GM19438 (cell line): ENCODE results near the gene CPNE5.

Source experiments
- ATAC-seq: cut with Tn5 transposase; IDR thresholded peaks from one replicate; pipeline ENCODE4 v1.9.1; 2021; ENCODE audit warnings: low read depth; ENCODE audit not compliant: unreplicated experiment

Gene CPNE5

DNA sequence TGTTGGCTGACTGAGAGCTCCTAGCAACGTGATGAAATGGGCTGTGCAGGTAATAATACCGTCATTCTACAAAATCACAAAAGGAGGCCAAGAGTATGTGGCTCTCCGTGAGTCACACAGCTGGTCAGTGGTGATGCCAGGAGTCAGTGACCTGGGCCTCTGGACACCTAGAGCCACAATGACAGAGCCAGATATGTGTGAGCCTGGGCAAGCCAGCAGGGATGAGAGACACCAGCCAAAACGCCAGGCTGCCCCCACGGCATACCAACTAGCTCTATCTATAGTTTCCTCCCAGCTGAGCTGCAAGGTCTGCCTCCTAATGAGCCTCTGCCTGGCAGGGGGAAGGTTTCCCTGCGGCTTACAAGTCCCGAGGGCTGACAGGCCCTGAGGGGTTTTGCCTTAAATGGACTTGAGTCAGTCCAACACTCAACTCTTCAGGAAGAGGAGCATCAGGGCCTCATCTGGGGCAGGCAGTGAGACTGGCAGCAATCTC, 70.0 kb downstream of the CPNE5 start:
- no peak for ATAC-seq

DNA sequence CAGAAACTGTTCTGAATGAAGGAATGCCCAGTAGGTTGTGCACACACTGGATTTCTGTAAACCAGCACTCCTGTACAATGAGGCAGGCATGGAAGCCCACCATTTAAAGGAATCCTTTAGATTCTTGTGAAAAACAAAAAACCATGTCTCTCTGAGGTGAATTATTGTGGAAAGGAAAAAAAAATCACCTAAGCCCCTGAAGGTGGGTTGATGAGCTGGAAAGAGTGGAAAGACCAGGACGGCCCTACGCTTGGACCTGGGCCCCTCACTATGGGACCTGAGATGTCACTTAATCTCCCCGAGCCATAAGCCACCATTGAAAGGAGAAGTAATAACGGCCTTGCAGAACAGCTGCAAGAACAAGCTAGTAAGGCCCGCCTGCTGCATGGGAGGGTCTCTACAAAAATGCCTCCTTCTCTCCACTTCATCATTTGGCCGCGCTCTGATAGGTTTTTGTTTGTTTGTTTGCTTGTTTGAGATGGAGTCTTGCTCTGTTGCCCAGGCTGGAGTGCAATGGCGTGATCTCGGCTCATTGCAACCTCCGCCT, 72.8 kb downstream of the CPNE5 start:
- ATAC-seq = no peak

DNA sequence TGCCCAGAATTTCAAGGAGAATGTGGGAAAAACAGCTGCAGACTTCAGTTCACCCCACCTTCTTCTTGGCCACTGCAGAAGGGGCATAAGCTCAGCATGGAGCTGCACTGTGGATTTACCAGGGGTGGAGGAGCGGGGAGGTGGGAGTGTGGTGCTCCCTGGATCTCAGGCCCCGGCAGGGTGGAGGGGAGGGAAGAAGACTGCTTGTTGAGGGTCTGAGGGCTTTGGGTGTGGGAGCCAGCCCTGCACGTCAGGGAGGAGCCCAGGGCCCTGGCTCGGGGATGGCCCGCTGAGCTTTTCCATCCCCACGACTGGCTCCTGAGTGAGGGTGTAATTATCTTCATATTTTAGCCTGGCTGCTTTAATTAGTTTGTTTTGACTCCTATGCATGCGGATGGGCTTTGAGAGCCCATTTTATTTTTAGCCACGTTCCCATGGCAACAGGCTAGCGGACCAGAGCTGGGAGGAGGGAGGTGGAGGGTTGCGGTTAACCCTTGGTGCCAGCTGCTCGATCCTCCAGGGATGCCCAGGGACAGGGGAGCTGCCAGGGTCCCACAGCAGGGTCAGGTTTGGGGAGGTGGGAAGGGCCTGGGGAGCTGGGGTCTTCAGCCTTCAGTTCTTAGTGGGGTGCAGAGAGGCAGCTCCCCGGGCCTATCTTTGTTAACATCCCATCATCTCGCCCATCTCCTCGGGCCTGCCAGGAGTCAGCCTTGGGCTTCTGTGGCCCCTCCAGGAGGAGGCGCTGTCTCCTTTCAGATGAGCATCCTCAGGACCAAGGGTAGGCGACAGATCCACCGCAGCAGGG, 73.4 kb downstream of the CPNE5 start:
- peak; percentile 58 for ATAC-seq

DNA sequence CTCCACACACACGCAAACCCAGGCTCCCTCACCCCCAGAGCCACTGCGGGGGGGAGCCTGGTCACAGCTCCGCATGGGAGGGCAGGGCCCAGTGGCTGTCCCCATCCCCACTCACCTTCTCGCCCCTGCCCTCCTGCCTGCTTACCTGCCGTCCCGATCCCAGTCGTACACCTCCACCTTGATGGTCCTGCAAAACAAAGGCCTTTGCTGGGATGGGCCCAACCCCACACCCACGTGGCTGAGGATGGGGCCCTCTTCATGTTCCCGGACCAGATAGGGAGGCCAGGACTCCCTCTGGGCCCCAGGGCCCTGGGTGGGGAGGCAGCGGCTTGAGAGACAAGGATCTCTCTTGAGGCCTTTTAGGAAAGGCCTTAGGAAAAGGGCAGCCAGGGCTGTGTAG, 74.1 kb downstream of the CPNE5 start:
- ATAC-seq = no peak

DNA sequence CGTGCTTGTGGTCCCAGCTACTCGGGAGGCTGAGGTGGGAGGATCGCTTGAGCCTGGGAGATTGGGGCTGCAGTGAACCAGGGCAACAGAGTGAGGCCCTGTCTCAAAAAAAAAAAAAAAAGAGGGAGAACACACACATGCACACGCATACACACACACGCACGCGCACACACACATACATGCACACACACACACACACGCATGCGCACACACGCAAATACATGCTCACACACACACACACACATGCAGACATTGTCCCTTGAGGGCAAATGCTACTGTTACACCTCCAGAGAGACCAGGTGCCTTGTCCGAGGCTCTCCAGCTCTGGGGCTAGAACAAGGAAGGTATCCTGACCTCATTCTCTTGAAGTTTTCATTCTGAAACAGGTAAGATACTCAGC, 77.1 kb downstream of the CPNE5 start:
- ATAC-seq = no peak

DNA sequence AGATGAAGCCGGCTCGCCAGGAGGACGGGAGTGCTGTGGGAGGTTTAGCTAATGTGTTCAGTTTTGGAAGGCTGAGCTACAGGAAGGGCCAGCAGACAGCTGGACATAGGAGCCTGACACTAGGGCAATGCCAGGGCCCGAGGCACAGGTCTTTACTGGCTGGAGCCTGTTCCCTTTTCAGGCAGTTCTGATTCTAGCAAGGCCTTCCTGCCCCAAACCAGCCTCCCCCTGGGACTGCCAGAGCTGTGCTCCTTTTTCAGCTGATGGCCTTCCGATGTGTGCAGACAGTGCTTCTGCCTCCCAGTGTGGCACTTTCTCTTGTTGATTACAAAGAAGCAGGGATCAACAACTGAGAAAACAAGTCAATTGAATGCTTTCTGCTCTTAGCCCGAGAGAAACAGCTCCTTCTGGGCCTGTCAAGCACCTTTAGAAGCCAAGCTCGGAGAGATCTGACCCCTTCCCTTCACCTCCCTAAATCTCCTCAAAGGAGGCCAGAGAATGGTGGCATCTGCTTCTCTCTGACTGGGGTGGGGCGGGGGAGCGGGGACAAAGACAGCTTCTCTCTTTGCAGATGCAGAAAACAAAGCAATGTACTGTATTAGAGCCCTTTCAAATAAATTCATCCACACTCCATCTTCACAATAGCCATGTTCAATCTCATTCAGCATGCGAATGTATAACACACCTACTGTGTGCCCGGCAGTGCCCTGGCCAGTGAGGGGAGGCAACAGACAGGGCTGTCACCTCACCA, 78.4 kb downstream of the CPNE5 start:
- ATAC-seq = no peak

DNA sequence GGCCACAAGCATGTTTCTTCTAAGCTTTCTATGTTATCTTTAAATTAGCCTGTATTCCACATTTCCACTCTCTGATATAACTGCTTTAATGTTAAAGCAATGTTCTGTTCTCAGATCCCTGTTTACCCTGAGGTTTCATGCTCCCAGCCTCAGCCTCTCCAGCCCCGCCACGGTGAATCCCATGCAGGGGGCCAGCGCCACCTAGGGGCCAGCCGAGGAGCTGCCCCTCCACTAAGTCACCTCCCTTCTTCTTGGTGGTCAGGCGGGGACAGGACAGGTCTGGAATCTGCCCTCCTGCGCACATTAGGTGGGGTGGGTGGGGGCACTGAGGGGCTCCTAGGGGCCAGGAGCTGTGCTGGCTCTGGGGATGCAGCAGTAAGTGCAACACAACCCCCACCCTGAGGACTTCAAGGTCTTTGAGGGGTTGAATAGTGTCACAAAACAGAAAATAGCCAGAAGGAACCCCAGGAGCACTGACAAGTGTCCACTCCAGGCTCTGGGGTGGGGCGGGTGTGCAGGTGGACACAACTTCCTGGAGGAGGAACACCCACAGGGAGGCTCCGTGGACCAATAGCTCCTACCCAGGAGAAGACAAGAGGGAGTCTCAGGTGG, 80.0 kb downstream of the CPNE5 start:
- ATAC-seq = no peak

DNA sequence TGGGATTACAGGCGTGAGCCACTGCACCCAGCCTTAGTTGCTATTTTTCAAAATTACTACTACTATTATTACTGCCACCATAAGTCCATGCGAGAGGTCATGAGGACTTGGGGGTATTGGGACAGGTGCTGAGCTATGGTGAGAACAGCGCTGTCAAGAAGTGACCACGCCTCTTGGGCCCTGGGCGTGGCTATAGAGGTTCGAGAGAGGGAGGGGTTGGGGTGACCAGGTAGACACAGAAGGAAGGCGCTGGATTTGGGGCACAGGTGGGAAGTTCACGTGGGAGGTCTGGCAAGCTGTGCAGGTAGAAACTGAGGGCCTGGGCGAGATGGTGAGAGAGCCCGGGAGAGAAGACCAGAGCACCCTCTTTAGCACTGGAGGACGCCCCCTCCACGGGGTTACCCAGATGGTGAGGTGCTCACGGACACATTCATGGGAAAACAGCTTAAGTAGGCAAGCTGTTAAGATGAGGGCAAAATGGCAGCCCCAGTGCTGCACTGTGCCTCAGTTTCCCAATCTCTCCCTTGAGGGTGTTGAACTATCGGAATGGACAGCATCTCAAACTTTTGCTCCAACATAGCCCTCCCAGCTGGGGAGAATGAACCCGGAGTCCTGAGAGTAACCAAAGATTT, 80.6 kb downstream of the CPNE5 start:
- no peak for ATAC-seq

DNA sequence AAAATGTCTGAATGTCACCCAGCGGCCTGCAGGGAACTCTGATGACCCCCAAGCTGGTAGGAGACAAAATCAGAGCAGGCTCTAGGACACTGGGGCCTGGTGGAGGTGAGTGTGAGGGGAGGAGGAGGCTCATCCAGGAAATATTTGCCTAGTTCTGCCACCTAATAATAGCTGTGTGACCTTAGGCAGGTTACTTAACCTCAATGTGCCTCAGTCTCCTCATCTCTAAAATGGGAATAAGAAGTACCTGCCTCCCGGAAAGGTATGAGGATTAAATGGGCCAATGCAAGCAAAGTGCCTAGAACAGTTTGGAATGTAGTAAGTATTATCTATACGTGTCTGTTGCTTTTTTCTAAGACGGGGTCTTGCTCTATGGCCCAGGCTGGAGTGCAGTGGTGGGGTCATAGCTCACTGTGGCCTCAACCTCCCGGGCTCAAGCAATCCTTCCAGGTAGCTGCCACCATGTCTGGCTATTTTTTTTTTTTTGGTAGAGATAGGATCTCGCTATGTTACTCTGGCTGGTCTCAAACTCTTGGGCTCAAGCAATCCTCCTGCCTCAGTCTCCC, 81.2 kb downstream of the CPNE5 start:
- ATAC-seq = no peak

DNA sequence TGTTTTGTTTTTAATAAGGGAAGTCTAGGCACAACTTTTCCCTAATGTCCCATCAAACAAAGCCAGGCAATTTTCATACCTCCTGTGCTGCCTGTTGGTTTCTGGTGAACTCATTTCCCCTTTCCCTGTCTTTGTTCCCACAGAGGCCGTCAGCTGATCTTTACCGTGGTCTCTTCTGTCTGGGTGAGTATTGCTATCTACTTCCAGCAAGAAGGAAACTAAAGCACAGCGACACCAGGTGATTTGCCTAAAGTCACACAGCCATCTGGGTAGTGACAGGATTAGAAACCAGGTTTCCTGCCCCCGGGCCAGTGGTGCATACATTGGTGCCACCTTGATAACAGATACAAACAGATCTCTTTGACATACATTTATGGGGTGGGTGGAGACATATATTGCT, 82.0 kb downstream of the CPNE5 start:
- ATAC-seq = no peak

DNA sequence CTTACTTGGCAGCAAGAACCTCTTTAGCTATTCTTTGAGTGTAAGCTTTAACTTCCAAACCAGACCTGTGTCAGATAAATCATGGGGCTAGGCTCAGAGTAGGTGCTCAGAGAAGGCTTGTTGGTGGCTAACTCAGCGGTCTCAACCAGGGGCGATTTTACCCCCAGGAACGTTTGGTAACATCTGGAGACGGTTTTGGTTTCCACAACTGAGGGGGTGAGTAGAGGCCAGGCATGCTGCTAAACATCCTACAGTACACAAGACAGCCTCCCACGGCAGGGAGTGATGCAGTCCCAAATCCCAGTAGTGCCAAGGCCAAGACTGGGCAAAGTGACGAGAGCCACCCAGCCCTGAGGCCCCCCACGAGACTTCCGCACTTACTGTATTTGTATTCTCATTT, 82.5 kb downstream of the CPNE5 start:
- ATAC-seq = no peak

DNA sequence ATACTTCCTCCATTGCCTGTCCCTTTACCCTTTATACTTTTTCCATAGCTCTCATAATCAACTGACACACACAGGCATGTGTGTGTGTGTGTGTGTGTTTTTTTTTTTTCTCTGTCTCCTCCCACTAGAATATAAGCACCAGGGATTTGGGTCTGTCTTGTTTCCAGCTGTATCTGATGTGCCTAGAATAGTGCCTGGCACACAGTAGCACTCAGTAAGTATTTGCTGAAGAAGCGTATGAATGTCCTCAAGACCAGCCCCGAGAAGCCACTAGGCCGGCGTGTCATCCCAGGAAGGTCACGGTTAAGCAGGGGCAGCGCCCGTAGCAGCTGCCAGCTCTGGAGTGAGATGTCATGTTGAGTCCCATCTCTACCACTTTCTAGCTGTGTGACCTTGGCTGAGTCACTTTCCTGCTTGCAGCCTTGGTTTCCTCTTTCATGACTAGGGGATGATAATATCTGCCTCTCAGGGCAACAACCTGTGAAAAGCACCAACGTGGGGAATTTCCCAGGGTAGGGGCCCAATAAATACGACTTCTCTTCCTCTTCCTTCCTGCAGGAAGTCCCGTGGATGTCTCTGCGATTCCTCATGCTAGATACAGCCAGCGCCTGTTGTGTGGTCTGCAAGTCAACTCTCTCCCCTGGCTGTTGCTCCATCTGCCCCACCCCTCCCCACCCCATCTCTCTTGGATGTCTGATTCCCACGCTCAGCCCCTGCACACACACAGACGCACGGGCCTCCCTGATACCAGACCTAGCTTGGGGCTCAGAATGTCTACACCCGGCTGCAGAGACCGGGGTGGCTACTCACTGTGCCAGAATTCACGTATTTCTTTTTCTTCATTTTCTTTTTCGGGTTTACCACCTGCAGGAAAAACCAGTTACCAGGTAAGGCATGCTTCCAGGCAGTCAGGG, 83.6 kb downstream of the CPNE5 start:
- no peak for ATAC-seq

DNA sequence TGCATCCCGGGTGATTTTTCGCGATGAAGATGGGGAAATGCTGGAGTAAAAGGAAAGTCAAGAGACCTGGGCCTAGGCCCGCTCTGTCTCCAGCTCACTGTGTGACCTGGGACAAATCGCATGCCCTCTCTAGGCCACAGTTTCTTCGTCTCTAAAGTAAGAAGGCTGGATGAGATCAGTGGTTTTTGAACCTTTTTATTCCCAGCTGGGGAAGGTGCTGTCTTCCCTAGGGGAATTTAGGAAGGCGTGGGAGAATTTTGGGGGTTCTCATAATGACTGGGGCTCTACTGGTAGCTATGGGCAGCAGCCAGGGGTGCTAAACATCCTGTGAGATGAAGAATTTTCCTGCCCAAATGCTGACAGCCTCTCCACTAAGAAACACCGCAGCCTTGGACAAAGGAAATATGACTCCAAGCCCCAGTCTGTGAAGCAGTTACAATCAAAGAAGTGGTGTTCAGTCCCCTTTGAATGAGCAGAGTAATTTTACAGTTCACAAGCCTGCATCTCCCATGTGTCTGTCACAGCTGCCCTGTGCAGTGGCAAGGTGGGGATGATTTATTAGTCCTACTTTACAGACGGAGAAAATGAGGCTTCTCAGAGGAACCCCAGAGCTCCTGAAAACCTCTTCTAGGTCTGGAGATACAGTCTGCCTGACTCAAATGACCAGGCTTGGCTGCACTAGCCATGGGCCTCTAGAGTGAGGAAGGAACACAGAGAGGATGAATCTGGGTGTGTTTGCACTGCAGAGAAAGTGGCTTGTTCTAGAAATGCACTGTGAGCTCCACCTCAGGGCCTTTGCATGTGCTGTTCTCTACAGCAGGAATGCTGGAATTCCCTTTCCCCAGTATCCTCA, 84.4 kb downstream of the CPNE5 start:
- ATAC-seq = no peak

DNA sequence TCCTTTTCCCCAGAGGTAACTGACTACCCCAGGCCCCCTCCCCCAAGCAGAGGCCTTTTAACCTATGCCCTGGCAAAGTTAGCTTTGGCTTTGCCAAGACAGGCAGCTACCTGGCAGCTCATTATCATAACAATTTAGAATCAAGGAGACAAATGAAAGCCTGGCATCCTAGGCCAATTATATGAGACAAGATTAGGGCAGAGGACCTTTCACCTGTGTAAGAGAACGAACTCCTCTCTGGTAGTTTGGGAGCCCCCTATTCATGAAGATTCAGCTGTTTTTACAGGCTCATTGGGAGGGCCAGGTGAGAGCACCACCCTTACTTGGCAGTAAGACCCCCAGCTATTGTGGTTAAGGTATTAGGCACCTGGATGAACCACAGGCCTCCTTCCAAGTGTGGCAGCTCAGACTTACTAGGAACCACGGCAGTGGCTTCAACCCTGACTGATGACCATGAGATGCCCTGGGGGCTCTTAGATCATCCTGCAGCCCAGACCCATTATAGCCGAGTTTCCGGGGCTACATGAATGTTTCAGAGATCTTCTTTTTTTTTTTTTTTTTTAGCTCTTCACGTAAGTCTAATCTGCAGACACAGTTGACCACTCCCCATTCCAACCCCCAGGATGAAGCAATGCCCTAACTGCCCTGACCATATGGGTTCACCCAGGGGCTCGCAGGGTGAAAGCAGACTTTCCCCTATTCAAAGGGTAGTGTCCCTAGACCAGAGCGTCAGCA, 85.4 kb downstream of the CPNE5 start:
- no peak for ATAC-seq

DNA sequence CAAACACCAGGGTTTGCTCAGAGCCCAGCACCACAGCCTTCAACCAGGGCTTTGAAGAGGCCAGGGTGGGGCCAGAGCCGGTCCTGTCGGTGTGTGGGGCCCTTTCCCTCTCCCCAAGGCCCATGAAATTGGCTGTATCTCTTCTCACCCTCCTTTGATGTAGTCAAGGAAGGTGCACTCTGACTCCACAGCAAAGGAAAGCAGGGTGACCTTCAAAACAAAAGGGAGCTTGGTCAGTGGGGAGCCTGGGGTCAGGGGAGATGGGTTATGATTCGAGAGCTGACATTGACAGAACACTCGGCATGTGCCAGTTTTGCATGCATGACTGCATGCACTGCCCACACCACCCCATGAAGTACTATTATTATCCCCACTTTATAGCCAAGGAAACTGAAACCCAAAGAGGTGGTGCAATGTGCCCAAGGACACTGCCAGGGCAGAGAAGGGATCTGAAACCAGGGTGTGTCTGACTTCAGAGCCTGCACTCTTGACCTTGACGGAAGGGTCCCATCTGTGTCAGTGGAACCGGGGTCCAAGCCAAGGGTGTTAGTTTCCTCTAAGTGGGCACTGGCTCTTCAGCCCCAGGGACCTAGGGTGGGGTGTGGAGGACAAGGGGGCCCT, 86.2 kb downstream of the CPNE5 start:
- ATAC-seq = peak; percentile 48

DNA sequence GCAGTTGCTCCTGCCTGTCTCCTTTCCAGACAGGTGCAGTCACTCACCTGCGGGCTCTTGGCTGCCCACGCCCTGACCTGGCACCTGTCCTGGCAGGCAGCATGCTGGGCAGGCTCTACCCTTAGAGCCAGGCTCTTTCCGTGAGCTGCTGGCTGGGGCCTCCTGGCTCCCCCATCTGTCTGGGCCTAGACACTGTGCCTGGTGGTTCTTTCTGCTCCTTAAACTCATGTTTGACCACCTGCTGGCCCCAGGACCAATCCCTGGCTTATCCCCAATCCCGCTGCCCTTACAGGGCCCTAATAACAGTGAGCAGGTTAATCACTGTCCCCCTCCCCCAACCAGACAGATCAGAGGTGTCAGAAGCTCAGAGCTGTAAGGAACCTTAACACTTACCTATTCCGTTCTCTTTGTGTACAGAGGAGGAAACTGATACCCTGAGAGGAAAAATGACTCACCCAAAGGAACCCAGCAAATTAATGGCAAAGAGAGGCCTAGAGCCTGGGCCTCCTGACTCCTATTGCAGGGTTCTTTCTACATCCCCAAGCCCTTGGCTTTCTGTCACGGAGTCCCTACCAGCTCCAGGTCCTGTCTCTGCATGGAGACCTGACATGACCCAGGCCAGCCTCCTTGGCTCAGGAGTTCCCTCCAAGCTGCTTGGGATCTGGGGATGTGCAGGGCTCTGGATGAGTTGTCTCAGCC, 86.9 kb downstream of the CPNE5 start:
- ATAC-seq = no peak

DNA sequence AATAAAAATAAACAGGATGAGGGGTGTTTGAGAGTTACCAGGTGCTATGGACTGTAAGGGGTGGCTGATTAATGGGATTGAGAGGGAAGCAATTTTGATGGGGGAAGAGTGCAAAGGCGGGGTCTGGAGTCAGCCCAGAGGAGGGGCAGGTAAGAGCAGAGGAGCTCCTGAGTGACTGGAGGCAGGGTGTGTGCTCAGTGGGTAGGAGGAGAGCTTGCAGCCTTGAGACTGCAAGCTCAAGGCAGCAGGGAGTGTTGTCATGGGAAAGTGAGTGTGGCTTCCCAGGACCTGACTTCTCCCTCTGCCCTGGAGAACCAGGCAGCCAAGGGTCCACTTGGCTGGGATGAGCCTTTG, 87.4 kb downstream of the CPNE5 start:
- no peak for ATAC-seq
